ENCODE results near the gene AKT2.

- TF ChIP-seq POLR2AphosphoS5 (IDR thresholded peaks at IDR 0.05; ENCODE audit: low read depth, low read length) (no peak), POLR2A (IDR thresholded peaks at IDR 0.05; ENCODE audit: low read depth, low read length) (no peak)
These were observed 71.8 kb downstream of the AKT2 start for GRCh38 chr19:40213251-40213829.
